Activated naive CD4-positive, alpha-beta T cell treated with anti-CD3 and anti-CD28 coated beads, Interleukin-2, amount 50 U/mL, for 16 hours (primary cell): ENCODE data around the gene CCSER2.
"Not testable (repeated sequence)": the region's sequence is repeated elsewhere in the genome, so short reads cannot be mapped to it uniquely, and the experiment has no call there.

Experiments
- DNase-seq: peaks from one replicate; pipeline ENCODE4 v3.0.0-alpha.2; 2020

Gene CCSER2, protein sequence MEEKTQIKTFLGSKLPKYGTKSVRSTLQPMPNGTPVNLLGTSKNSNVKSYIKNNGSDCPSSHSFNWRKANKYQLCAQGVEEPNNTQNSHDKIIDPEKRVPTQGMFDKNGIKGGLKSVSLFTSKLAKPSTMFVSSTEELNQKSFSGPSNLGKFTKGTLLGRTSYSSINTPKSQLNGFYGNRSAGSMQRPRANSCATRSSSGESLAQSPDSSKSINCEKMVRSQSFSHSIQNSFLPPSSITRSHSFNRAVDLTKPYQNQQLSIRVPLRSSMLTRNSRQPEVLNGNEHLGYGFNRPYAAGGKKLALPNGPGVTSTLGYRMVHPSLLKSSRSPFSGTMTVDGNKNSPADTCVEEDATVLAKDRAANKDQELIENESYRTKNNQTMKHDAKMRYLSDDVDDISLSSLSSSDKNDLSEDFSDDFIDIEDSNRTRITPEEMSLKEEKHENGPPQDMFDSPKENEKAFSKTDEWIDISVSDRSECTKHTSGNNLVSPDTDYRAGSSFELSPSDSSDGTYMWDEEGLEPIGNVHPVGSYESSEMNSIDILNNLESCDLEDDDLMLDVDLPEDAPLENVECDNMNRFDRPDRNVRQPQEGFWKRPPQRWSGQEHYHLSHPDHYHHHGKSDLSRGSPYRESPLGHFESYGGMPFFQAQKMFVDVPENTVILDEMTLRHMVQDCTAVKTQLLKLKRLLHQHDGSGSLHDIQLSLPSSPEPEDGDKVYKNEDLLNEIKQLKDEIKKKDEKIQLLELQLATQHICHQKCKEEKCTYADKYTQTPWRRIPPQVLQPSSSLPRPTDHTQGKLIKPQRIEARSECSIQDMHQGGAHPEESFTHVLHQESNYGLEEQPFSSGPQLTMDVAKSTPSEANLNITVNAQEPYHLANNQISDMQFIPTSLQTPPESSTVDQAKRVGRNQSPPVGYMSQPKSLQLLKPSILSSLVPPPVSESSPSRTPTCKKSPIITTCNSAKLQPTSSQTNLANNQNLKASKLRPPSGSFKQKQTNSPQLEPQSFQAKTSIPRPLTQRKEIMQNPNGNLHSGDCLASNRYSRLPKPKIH

GRCh38 chr10:84328418-84329195 lies at the start of gene CCSER2:
TSS of gene CCSER2 (plus strand) at chr10:84328589. CDS start at chr10:84371053, 42,464 bp downstream.
- DNase-seq: peak; percentile 88

DNA sequence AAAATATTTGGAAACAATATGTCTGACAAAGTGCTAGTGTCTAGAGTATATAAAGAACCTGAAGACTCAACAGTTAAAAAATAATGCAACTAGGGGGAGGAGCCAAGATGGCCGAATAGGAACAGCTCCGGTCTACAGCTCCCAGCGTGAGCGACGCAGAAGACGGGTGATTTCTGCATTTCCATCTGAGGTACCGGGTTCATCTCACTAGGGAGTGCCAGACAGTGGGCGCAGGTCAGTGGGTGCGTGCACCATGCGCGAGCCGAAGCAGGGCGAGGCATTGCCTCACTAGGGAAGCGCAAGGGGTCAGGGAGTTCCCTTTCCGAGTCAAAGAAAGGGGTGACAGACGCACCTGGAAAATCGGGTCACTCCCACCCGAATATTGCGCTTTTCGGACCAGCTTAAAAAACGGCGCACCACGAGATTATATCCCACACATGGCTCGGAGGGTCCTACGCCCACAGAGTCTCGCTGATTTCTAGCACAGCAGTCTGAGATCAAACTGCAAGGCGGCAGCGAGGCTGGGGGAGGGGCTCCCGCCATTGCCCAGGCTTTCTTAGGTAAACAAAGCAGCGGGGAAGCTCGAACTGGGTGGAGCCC lies 48.4 kb upstream of the CCSER2 start:
- not testable (repeated sequence) for DNase-seq

DNA sequence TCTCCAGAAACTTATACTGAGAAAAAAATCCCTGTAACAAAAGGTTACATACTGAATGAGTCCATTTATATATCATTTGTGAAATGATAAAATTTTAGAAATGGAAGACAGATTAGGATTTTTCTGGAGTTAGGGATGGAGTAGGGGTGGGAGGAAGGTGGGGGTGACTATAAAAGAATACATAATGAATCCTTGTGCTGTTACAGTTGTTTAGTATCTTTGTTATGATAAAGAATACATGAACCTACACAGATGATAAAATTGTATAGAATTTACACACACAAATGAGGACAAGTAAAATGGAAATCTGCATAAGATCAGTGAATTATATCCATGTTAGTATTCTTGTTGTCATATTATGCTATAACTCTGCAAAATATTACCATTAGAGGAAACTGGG lies 41.7 kb upstream of the CCSER2 start:
- no peak for DNase-seq

DNA sequence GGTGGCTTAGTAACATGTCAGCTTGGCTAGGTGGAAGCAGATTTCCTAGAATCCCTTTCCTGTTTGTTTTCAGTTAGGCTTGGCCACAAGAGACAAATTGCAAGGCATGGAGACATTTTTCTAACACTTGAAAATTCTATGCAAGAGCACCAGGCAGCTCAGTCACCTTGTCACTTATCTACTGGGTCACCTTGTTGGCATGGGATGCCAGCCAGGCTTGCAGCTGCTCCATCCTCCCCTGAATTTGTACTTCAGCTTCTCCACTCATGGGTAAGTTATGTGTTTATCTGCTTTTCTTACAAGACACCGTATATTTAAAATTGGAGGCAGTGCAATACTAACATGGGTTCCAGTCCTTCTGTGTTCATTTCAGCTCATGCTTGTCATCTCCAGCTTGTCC lies 40.2 kb upstream of the CCSER2 start:
- DNase-seq: no peak

GRCh38 chr10:84289521-84290200 lies 38.7 kb upstream of the CCSER2 start:
- no peak for DNase-seq

DNA sequence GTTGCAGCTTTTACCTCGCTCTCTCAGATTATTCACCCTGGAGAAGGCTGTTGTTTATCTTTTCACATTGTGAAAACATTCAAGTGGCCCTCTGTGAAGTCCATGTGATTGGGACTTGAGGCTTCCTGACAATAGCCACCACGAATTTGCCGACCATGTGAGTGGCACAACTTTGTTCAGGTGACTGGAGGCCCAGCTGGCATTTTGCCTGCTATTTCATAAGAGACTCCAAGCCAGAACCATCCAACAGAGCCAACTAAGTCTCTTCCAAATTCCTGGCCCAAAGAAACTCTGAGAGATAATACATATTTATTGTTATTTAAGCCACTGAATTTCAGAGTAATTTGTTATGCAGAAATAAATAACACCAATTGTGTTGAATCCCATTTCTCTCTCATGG lies 38.2 kb upstream of the CCSER2 start:
- no peak for DNase-seq

- no peak for DNase-seq
Measured at GRCh38 chr10:84291384-84291783, 37.0 kb upstream of the CCSER2 start.

GRCh38 chr10:84292502-84292901 lies 35.9 kb upstream of the CCSER2 start:
- DNase-seq: no peak

GRCh38 chr10:84293171-84293570 lies 35.2 kb upstream of the CCSER2 start:
- DNase-seq: no peak

DNA sequence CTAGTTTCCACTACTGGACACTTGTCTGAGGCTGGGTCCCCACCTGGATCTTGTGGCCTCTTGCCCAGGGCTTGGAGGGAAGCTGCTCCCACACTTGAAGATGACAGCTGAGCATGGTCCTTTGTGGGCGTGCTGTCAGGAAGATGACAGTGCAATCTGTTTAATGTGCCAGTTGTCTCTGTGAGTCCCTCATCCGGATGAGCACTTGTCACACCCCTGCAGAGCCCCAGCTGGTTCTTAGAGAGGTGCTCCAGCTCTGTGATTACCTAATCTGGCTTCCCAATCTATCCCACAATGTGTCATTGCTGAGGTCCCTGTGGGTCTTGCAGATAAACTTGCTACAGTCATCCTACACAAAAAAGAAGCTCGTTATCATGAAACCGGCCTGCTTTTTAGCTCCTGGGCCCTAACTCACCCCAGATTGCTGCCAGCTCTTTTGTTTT lies 34.8 kb upstream of the CCSER2 start:
- DNase-seq: no peak

GRCh38 chr10:84294766-84295447 lies 33.5 kb upstream of the CCSER2 start:
- DNase-seq: no peak

- DNase-seq: no peak
Measured at GRCh38 chr10:84296091-84296981, 32.1 kb upstream of the CCSER2 start.

GRCh38 chr10:84298057-84298456 lies 30.3 kb upstream of the CCSER2 start:
- no peak for DNase-seq

DNA sequence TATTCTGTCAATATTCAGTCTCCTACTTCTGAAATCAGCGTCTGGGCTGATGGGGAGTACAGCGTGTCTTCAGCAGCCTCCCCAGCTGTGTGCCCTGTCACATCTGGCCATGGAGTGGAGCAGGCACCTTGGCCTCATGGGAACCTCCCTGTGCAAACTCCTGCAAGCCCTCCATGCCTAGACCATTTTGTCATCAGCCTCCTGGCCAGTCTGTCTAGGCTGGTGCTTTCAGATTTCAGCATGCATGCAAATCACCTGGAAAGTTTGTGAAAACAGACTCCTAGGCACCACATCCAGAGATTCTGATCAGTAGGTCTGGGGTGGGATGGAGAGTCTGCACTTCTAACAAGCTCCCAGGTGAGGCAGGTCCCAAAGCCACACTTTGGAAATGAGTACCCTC lies 26.2 kb upstream of the CCSER2 start:
- DNase-seq: no peak

DNA sequence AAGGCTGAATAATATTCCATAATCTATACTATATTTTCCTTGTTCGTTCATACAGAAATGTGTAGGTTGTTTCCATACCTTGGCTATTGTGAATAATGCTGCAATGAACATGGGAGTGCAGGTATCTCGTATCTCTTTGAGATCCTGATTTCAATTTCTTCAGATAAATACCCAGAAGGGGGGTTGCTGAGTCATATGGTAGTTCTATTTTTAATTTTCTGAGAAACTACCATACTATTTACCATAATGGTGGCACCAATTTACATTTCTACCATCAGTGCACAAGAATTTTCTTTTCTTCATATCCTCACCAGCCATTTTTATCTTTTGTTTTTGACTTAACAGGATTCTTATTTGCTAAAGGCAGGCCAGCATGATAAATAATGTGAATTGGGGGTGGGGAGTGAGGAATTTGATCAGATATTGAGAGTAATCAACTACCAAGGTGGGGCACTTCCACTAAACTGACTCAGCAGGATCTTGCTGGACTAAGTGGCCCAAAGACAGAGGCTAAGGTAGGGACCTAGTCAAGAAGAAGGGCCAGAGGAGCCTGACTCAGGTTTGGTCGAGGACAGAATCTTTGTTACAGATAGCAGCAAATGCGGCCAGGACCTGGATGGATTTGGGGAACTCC lies 21.5 kb upstream of the CCSER2 start:
- DNase-seq: no peak

GRCh38 chr10:84308021-84308420 lies 20.4 kb upstream of the CCSER2 start:
- no peak for DNase-seq

DNA sequence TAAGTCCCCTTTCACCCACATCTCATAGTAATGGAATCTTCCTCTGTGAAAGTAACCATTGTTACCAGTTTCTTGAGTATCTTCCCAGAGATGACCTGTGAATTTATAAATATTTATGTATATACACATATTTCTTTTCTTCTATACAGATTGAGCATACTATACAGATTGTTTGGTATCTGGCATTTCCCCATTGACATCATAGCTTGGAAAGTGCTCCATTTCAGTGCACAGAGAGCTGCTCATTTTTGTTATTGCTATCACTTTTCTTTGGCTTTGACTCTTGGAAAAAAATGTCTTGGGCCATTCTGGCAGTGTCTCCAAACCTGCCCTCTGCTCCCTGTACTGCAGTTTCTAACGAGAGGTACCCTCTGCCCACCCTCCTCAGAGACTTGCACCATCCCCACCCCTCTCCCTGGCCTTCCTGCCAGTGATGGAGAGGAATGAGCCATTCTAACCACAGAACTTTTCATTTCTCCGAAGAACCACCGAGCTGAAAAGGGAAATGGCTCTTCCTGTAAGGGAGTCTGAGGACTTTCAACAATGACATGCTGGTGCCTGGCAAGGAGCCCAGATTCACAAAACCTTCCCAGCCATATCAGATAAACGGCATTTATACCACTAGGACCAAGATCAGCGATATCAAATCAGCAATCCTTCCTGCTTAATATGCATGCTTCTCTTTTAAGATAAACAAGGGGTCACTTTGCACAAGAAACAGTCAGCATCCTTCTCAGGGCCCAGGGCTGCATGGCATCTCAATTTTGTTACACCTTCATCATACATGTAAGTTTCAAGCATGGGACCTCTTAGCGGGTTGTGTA lies 19.7 kb upstream of the CCSER2 start:
- no peak for DNase-seq

DNA sequence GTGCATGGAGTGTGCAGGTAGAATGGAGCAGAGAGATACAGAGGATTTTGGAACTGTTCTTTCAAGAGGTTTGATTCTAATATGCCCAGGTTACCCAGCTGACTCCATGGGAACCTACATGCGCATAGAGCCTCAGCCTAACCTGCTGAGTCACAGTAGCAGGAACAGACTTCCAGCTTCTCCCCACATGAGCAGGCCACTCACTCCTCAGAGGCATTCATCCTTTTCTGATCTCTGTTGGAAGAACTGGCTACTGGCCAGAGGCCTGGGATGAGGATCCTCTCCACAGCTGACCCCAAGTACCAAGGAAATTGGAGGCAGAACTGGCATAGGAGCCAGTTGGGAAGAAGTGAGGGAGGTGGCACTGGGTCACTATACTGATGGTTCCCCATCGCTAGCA lies 17.9 kb upstream of the CCSER2 start:
- DNase-seq: no peak

DNA sequence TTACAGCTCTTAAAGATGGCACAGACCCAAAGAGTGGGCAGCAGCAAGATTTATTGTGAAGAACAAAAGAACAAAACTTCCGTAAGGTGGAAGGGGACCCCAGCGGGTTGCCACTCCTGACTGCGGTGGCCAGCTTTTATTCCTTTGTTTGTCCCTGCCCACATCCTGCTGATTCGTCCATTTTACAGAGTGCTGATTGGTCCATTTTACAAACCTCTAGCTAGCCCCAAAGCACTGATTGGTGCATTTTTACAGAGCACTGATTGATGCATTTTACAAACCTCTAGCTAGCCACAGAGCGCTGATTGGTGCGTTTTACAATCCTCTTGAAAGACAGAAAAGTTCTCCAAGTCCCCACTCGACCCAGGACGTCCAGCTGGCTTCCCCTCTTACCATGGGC lies 16.8 kb upstream of the CCSER2 start:
- no peak for DNase-seq
